GM12878 (cell line): ENCODE data around the gene PSMA8. TPM values are rescaled to one million over a fixed set of nuclear protein-coding genes. Genes with fewer than 3 reads are reported as not detected.

Source experiments
- ATAC-seq: fragments of 200-7000 bp; cut with Tn5 transposase; 3 replicates; pipeline ENCODE4 v1.9.1; 2020; ENCODE audit warnings: mild to moderate bottlenecking, moderate library complexity
- BruUV-seq: library from RNA; stranded (reverse); fragments of 400-500 nt; replicated peaks from 2 replicates; lab custom pipeline; 2021; lab: Mats Ljungman, UMichigan
- CTCF ChIA-PET: fragments of 300-600 bp; sonication (Branson Sonifier 250); formaldehyde crosslinking; extraction: SDS; loops from one replicate; lab custom pipeline; 2021; ENCODE audit warnings: inconsistent platforms; lab: Yijun Ruan, JAX
- POLR2A ChIA-PET: fragments of 350-600 bp; formaldehyde crosslinking; extraction: SDS; loops from one replicate; lab custom pipeline; 2021; ENCODE audit warnings: inconsistent platforms; lab: Charles Lee
- RAD21 ChIA-PET: fragments of 300-600 bp; sonication (Branson Sonifier 250); formaldehyde crosslinking; loops from one replicate; lab custom pipeline; 2023; ENCODE audit warnings: antibody characterized with exemption; ENCODE audit not compliant: unreplicated experiment; lab: Charles Lee
- SMC1A ChIA-PET: fragments of 300-600 bp; sonication (Branson Sonifier 250); formaldehyde crosslinking; loops from one replicate; lab custom pipeline; 2023; ENCODE audit not compliant: unreplicated experiment, uncharacterized antibody; lab: Charles Lee
- DNase-seq: peaks from one replicate; pipeline ENCODE4 v3.0.0-alpha.2; 2011; ENCODE audit warnings: low read depth, low spot score
- FAIRE-seq: peaks from 3 replicates; lab custom pipeline; 2011; peaks lifted over from hg19 to GRCh38; lab: Jason Lieb, UNC
- H2AFZ ChIP-seq: 2 replicates; pipeline ENCODE4 v1.6.0; 2011; ENCODE audit warnings: low read depth, low read length, control low read depth; ENCODE audit not compliant: control insufficient read depth
- H3K27ac ChIP-seq: 2 replicates; pipeline ENCODE4 v1.5.1; 2011; ENCODE audit warnings: control low read depth; ENCODE audit not compliant: control insufficient read depth, insufficient read depth
- H3K27me3 ChIP-seq, 2 experiments: replicated peaks in 1 of 2; 2 replicates each; pipeline versions ENCODE4 v1.6.0 to v1.6.1; 2011; ENCODE audit warnings: low read length in 1 of 2; ENCODE audit not compliant: control insufficient read depth in 2 of 2, insufficient read depth in 2 of 2
- H3K36me3 ChIP-seq, 2 experiments: 2 replicates each; pipeline ENCODE4 v1.5.1; 2011; ENCODE audit warnings: low read length in 1 of 2; ENCODE audit not compliant: control insufficient read depth in 2 of 2, insufficient read depth in 2 of 2
- H3K4me1 ChIP-seq: 2 replicates; pipeline ENCODE4 v1.6.1; 2011; ENCODE audit warnings: mild to moderate bottlenecking, low read length, moderate library complexity, mixed read lengths; ENCODE audit not compliant: control insufficient read depth, insufficient read depth
- H3K4me2 ChIP-seq: 2 replicates; pipeline ENCODE4 v1.6.0; 2011; ENCODE audit warnings: control low read depth; ENCODE audit not compliant: control insufficient read depth, insufficient read depth
- H3K4me3 ChIP-seq: fragments of 200-600 bp; sonication (generic); 2 replicates; pipeline ENCODE4 v1.5.1; 2016
- H3K79me2 ChIP-seq: 2 replicates; pipeline ENCODE4 v1.6.0; 2011; ENCODE audit warnings: low read length; ENCODE audit not compliant: control insufficient read depth, insufficient read depth
- H3K9ac ChIP-seq: 2 replicates; pipeline ENCODE4 v1.8.0; 2011; ENCODE audit warnings: low read length, control low read depth, mixed read lengths; ENCODE audit not compliant: control insufficient read depth, insufficient read depth
- H3K9me3 ChIP-seq: replicated peaks from 3 replicates; pipeline ENCODE4 v1.5.1; 2011; ENCODE audit warnings: mild to moderate bottlenecking, low read length; ENCODE audit not compliant: control insufficient read depth, insufficient read depth
- H4K20me1 ChIP-seq: 2 replicates; pipeline ENCODE4 v1.6.0; 2011; ENCODE audit not compliant: control insufficient read depth, insufficient read depth
- ATF7 ChIP-seq: fragments of 450-650 bp; IDR thresholded peaks from 2 replicates; pipeline ENCODE4 v1.6.1; 2016; ENCODE audit warnings: low read depth, mild to moderate bottlenecking
- CBX3 ChIP-seq: fragments of 200-600 bp; sonication (generic); IDR thresholded peaks from 2 replicates; pipeline ENCODE4 v1.6.1; 2016; ENCODE audit warnings: low read depth, borderline replicate concordance
- CHD1 ChIP-seq: IDR thresholded peaks from 2 replicates; pipeline ENCODE4 v1.6.1; 2012; ENCODE audit warnings: low read depth, low read length, improper control_type of control experiment
- JUNB ChIP-seq: IDR thresholded peaks from 2 replicates; pipeline ENCODE4 v1.6.1; 2016; ENCODE audit warnings: antibody characterized with exemption, mild to moderate bottlenecking
- MXI1 ChIP-seq: fragments of 150-350 bp; IDR thresholded peaks from 2 replicates; pipeline ENCODE4 v1.6.1; 2011; ENCODE audit warnings: low read depth, mild to moderate bottlenecking, inconsistent platforms, low read length, improper control_type of control experiment
- NBN ChIP-seq: fragments of 450-650 bp; IDR thresholded peaks from 2 replicates; pipeline ENCODE4 v1.6.1; 2016
- NFYB ChIP-seq: IDR thresholded peaks from 2 replicates; pipeline ENCODE4 v1.6.1; 2011; ENCODE audit warnings: low read depth, mild to moderate bottlenecking, low read length, improper control_type of control experiment, moderate library complexity; ENCODE audit not compliant: insufficient read depth
- NR2C1 ChIP-seq: fragments of 450-650 bp; IDR thresholded peaks from 2 replicates; pipeline ENCODE4 v1.6.1; 2017; ENCODE audit warnings: antibody characterized with exemption, mild to moderate bottlenecking, moderate library complexity
- PRDM15 ChIP-seq: fragments of 450-650 bp; formaldehyde crosslinking; IDR thresholded peaks from 2 replicates; pipeline ENCODE4 v1.4.0; 2020; ENCODE audit warnings: mild to moderate bottlenecking, moderate library complexity
- RBBP5 ChIP-seq: fragments of 200-600 bp; sonication (generic); conservative IDR thresholded peaks from 2 replicates; pipeline ENCODE4 v1.6.1; 2016
- SMARCA5 ChIP-seq: fragments of 450-650 bp; IDR thresholded peaks from 2 replicates; pipeline ENCODE4 v1.6.1; 2017; ENCODE audit warnings: mild to moderate bottlenecking
- SUPT20H ChIP-seq: IDR thresholded peaks from 2 replicates; pipeline ENCODE4 v1.6.1; 2011; ENCODE audit warnings: low read depth, mild to moderate bottlenecking, low read length, moderate library complexity, borderline replicate concordance; ENCODE audit not compliant: control insufficient read depth
- ZNF274 ChIP-seq: IDR thresholded peaks from one replicate; pipeline ENCODE4 v1.8.0; 2011; ENCODE audit not compliant: insufficient read length, insufficient read depth
- WGBS: methylation state at CpG from one replicate; pipeline ENCODE4 v1.1.6; 2016; ENCODE audit warnings: low lambda C conversion rate; ENCODE audit not compliant: insufficient replicate concordance, insufficient coverage; ENCODE audit errors: missing lambda C conversion rate; 5-methylcytosine and 5-hydroxymethylcytosine counted together
- in situ Hi-C: fragments of 300-500 bp; cut with MboI; formaldehyde crosslinking; loops from 9 replicates; pipeline ENCODE4 v1.14.3; 2018; ENCODE audit warnings: mixed read lengths
- intact Hi-C: fragments of 100-400 bp; cut with micrococcal nuclease; formaldehyde crosslinking; loops from one replicate; pipeline ENCODE4 v1.14.2; 2022; ENCODE audit not compliant: unreplicated experiment
- polyA plus RNA-seq, 11 experiments: library from polyadenylated mRNA; depleted of rRNA in 4 of 11; unstranded in 6 of 11; stranded (reverse) in 5 of 11; fragments of >200 nt; fragmentation: Nextera tagmentation in 4 of 11; fragmentation: Illumina TruSeq in 1 of 11; extraction: Ambion mirVana in 4 of 11; extraction: Trizol in 1 of 11; gene quantifications; 1 replicate in 1 of 11; 2 replicates in 10 of 11; pipeline versions ENCODE4 v1.2.1 to v1.2.3, GENCODE V29; 2011 to 2016; ENCODE audit warnings: inconsistent platforms in 2 of 11, missing spikeins in 2 of 11, low read depth in 1 of 11
- total RNA-seq, 4 experiments: library from RNA; depleted of rRNA in 3 of 4; stranded (reverse); fragments of >200 nt in 3 of 4; fragmentation: Illumina TruSeq in 1 of 4; extraction: Trizol in 1 of 4; gene quantifications; 2 replicates each; pipeline versions ENCODE4 v1.2.1 to v1.2.3, GENCODE V29; 2013 to 2021

Gene PSMA8
- total and polyA plus RNA-seq, 10 of the 15 experiments (the other 5 are each of a cell fraction or from before 2014, with no cell fraction given), result 0.07 to 0.15 (median 0.09) TPM; not detected in 6

DNA sequence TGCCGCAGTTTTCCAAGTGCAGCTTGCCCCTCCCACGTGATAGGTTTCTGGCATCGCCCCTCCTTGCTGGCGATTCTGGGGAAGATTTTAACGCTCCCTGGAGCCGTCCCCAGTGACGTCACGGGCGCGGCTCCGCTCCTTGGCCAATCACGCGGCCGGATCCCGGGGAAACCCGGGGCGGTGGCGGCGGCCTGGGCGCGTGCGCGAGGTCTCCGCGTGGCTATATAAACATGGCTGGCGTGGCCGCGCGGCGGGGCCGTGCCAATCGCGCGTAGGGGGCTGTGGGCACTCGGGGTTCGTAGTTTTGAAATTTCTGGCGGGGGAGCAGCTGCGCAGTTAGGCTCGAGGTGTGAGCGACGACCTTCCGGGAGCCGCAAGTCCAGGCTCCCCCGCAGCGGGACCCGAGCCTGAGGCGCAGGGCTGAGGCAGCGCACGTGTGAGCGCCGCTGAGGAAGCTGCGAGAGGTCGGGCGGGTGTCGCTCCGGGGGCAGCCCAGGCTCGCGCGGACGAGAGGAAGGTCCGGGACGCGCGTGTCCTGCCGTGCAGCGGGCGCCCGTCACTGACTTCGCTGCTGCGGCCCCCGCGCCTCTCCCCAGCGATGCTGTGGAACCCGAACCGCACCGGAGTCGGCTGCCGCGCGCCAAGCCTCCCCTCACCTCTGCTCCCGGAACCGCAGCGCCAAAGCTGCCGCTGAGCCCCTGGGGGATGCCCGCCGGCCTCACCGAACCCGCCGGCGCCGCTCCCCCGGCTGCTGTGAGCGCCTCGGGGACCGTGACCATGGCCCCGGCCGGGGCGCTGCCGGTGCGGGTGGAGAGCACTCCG, 92.8 kb downstream of the PSMA8 start, which contains the start of gene TAF4B (continued):
- TF ChIP-seq PRDM15 (CRISPR knock-in tag), result no peak
- TF ChIP-seq RBBP5, result no peak
- no peak for TF ChIP-seq ZNF274
- TF ChIP-seq MXI1, result peak; percentile 92
- TF ChIP-seq NBN, result peak; percentile 99

DNA sequence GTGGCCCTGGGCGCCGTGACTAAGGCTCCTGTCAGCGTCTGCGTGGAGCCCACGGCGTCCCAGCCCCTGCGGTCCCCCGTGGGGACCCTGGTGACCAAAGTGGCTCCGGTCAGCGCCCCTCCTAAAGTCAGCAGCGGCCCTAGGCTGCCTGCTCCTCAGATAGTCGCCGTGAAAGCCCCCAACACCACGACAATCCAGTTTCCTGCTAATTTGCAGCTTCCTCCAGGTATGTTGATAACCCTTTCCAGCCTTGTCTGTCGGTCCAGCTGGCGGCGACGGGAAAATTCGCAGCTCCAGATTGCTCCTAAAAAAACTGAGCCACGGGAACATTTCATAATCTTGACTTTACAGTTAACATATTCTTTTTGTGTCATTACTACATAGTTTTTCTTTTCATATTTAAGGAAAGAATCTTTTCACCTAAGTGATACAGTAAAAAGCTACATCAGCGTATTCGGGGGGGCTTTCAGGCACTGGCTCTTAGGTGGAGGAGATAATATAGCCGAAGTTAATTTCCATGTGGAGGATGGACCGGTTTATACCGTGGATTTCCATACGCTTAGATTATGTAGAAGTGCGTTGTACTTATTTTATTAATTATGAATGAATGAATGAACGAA, 93.5 kb downstream of the PSMA8 start:
- intact Hi-C loops (loop anchor here (5.0 kb wide), 2 partner anchors 65 to 135 kb away; partner anchors contain the start of gene SS18), in situ Hi-C loops (no loop called here)
- H4K20me1 ChIP-seq, result no peaks in the 10 kb centered on the region
- ChIA-PET POLR2A (interaction anchor here (1.0 to 1.4 kb wide), 4 partner anchors 9 to 138 kb away, joined by 3 to 6 read pairs (median 3); no protein-coding TSS in a partner anchor), CTCF (interaction anchor here (1.1 to 1.2 kb wide), 2 partner anchors 24 to 138 kb away, joined by 4 read pairs; no protein-coding TSS in a partner anchor), RAD21 (interaction anchor here (0.9 to 2.7 kb wide), 4 partner anchors 11 to 139 kb away, joined by 3 to 14 read pairs (median 6); no protein-coding TSS in a partner anchor), SMC1A (interaction anchor here (0.6 to 1.3 kb wide), 7 partner anchors 9 to 152 kb away, joined by 3 to 6 read pairs (median 4); no protein-coding TSS in a partner anchor)
- no peaks in the 10 kb centered on the region; a peak in 1 of 4 replicates for H3K36me3 ChIP-seq
- H3K4me2 ChIP-seq, result peak overlapping the region; percentile 71
- peak overlapping the region; percentile 84 for H3K9ac ChIP-seq
- no peaks in the 10 kb centered on the region for H3K27me3 ChIP-seq
- no peak for ATAC-seq
- peak overlapping the region; percentile 72 for H3K4me3 ChIP-seq
- no peak for DNase-seq
- FAIRE-seq, result no peak
- H3K4me1 ChIP-seq, result no peaks in the 10 kb centered on the region
- peak overlapping the region; percentile 54 for H3K27ac ChIP-seq
- H2AFZ ChIP-seq, result peak overlapping the region; percentile 98; the same call in 1 of the 2 replicates
- peaks cover 49% of the 10 kb centered on the region for H3K79me2 ChIP-seq
- H3K9me3 ChIP-seq, result peaks cover 3% of the 10 kb centered on the region; the same call in 2 of the 3 replicates
- WGBS, result 4% methylated on average over 27 of the region's 28 CpGs
- BruUV-seq, result no TSS peak
- TF ChIP-seq ATF7 (no peak), CBX3 (no peak), JUNB (no peak), CHD1 (no peak), NFYB (no peak), SMARCA5 (no peak), SUPT20H (no peak), NR2C1 (no peak)
